ENCODE results near the gene PLOD2.

GRCh38 chr3:146178006-146178689 is 17.2 kb upstream of the PLOD2 start:
- TF ChIP-seq CTCF (IDR thresholded peaks at IDR 0.05 in 4 of 5, conservative IDR thresholded peaks at IDR 0.05 in 1 of 5), result no peak
- no peak for TF ChIP-seq POLR2A (IDR thresholded peaks at IDR 0.05)

Measured in gastrocnemius medialis (tissue), 4 donors.